Measurements from ENCODE around the gene ANKRD65.
"Not testable (repeated sequence)": the region's sequence is repeated elsewhere in the genome, so short reads cannot be mapped to it uniquely, and the experiment has no call there.

Gene ANKRD65

GRCh38 chr1:1430114-1430982 is 9.3 kb upstream of the ANKRD65 start:
- no peak for DNase-seq (ENCODE audit: low read depth)

GRCh38 chr1:1429671-1430073 is 8.6 kb upstream of the ANKRD65 start:
- DNase-seq (ENCODE audit: low read depth), result no peak

DNA sequence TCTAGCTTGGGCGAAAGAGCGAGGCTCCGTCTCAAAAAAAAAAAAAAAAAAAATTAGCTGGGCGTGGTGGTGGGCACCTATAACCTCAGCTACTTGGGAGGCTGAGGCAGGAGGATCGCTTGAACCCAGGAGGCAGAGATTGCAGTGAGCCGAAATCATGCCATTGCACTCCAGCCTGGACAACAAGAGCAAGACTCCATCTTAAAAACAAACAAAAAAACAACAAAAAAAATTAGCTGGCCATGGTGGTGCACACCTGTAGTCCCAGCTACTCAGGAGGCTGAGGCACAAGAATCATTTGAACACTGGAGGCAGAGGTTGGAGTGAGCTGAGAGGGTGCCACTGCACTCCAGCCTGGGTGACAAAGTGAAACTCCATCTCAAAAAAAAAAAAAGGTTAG is 7.9 kb upstream of the ANKRD65 start:
- not testable (repeated sequence) for DNase-seq (ENCODE audit: low read depth)

DNA sequence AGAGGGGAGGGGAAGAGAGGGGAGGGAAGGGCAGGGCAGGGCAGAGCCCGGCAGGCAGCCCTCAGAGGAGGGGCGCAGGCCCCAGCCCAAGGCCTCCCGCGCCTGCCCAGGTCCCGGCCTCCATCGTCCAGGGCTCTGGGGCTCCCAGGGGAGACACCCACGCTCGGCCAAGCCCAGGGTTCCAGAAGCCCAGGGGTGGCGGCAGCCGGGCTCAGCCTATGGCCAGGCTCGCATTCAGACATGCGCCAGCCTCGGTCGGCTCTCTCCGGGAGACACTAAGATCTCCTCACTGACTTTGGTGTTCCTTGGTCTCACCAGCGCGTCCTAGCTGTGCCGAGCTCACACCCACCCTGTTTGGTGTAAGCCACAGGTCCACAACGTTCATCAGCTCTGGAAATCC is 7.1 kb upstream of the ANKRD65 start:
- DNase-seq (ENCODE audit: low read depth), result no peak

DNA sequence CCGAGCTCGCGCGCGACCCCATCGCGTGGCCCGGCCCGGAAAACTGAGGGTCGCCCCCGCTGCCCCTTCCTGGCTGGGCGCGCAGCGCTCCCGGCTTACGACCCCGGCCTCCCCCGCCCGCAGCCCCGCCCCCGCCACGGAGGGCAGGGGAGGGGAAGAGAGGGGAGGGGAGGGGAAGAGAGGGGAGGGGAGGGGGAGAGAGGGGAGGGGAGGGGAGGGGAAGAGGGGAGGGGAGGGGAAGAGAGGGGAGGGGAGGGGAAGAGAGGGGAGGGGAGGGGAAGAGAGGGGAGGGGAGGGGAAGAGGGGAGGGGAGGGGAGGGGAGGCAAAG is 6.7 kb upstream of the ANKRD65 start:
- DNase-seq (ENCODE audit: low read depth), result no peak

GRCh38 chr1:1427106-1427819 is 6.2 kb upstream of the ANKRD65 start:
- DNase-seq (ENCODE audit: low read depth), result no peak

GRCh38 chr1:1426496-1427105 is 5.5 kb upstream of the ANKRD65 start:
- no peak for DNase-seq (ENCODE audit: low read depth)

GRCh38 chr1:1425753-1426495 is 4.8 kb upstream of the ANKRD65 start:
- DNase-seq (ENCODE audit: low read depth), result no peak

- no peak for DNase-seq (ENCODE audit: low read depth)
These were observed 4.3 kb upstream of the ANKRD65 start for GRCh38 chr1:1425426-1425752.

- DNase-seq (ENCODE audit: low read depth), result no peak
These were observed 3.6 kb upstream of the ANKRD65 start for GRCh38 chr1:1424707-1425106.

DNA sequence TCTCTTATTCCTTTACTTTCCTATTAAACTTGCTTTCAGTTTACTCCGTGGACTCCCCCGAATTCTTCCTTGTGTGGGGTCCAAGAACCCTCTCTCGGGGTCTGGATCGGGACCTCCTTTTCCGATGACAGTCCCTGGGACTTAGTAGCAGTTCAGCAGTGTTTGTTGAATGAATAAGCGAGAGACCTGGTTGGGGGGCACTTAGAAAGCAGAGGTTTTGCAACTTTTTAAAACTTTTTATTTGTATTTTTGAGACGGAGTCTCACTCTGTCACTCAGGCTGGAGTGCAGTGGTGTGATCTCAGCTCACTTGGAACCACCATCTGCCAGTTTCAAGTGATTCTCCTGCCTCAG is 2.1 kb upstream of the ANKRD65 start:
- DNase-seq (ENCODE audit: low read depth), result no peak

DNA sequence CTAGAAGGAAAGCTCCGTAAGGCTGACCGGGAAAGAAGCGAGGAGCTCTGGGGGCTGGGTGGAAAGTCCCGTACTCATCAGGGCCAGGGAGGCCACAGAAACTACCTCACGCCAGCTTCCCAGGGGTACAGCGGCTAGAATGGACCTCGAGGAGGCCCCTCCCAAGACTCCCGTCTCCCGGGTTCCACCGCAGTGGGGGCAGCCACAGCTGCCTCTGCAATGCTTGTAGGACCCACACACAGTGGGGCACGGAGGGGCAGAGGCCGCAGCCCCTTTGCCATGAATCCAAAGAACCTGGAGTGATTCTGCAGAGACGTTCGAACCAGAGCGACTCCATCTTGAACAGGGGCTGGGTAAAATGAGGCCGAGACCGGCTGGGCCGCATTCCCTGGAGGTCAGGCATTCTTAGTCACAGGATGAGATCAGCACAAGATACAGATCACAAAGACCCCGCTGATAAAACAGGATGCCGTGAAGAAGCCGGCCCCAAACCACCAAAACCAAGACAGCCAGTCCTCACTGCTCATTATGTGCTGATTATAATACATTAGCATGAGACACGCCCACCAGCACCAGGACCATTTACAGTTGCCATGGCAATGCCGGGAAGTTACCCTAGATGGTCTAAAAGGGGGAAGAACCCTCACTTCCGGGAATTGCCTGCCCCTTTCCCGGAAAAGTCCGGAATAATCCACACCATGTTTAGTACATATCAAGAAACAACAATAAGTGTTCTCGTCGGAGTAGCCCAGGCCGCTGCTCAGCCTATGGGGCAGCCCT is 1.6 kb upstream of the ANKRD65 start:
- DNase-seq (ENCODE audit: low read depth), result no peak

DNA sequence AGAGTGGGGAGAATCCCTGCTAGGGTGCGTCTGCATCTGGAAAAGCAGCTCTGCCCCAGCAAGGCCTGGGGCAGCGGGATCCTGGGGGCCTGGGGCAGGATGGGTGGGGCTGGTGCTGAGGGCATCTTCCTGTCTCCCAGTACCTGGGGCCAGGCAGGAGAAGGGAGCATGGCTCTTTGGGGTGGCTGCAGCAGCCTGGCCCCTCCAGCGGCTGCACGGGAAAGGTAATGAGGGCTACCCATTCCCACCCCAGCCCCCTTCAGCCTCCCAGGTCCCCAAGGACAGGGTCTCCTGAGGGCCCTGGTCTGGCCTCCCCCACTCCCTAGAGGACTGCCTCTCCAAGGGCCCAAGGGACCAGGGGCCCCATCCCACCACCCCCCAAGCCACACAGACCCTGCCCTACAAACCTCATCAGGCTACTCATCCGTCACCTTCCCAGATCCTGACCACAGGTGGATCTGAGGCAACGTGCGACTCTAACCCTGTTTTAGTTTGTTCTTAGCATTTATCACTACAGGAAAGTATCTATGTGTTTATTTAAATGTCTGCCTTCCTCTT is 910 bp upstream of the ANKRD65 start:
- no peak for DNase-seq (ENCODE audit: low read depth)

- no peak for DNase-seq (ENCODE audit: low read depth)
These were observed 378 bp downstream of the ANKRD65 start for GRCh38 chr1:1420654-1421141.

GRCh38 chr1:1419813-1420653 is 1.0 kb downstream of the ANKRD65 start:
- no peak for DNase-seq (ENCODE audit: low read depth)

- no peak for DNase-seq (ENCODE audit: low read depth)
These were observed 1.7 kb downstream of the ANKRD65 start for GRCh38 chr1:1419363-1419812.

GRCh38 chr1:1418464-1419362 is 2.4 kb downstream of the ANKRD65 start:
- DNase-seq (ENCODE audit: low read depth), result no peak

- not testable (repeated sequence) for DNase-seq (ENCODE audit: low read depth)
These were observed 3.1 kb downstream of the ANKRD65 start for GRCh38 chr1:1417825-1418463.

- DNase-seq (ENCODE audit: low read depth), result not testable (repeated sequence)
These were observed 3.7 kb downstream of the ANKRD65 start for GRCh38 chr1:1417396-1417795.
